Measurements from ENCODE around the gene C19orf85. TPM values are rescaled to one million over a fixed set of nuclear protein-coding genes. Genes with fewer than 3 reads are reported as not detected.

The C19orf85 gene
- total and polyA plus RNA-seq, 10 of the 15 experiments (the other 5 are each of a cell fraction or from before 2014, with no cell fraction given), result not detected

DNA sequence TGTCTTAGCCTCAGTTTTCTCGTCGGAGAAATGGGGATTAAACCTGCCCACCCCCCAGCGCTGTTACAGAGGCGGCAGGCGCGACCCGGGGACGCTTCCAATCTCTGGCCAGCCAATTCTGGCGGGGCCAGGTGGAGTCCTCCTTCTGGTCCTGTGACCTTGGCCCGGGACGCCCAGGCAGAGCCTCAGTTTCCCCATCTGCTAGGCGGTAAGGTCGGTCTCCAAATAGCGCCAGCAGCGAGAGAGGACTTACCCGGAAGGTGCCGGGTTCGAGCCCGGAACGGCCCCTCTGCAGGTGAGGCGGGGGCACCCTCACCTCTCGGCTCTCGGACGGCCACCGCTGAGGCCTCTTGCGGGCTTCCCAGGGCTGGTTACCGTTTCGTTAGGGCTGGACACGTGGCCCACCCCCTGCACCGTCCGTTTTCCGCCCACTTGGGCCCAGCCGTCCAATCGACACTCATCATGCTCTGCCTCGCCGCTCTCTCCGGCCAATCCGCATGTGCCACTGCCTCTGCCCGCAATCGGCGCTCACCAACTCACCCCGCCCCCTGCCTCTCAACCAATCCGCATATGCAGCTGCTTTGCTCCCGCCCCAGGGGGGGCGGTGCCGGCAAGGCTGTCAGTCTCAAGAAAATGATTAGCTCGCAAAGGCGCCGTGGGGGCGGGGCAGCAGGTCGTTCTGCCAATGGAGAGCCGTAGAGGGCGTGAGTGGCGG lies 3.1 kb downstream of the C19orf85 start, which contains the start of gene ISOC2 (continued):
- TF ChIP-seq MTA3 (IDR thresholded peaks at IDR 0.05; ENCODE audit: borderline replicate concordance, low read length) (no peak), CREB1 (IDR thresholded peaks at IDR 0.05; ENCODE audit: low read depth) (peak; percentile 84), MTA2 (IDR thresholded peaks at IDR 0.05; ENCODE audit: low read depth) (no peak), IKZF1 (conservative IDR thresholded peaks at IDR 0.05) (peak; percentile 35)
- TF ChIP-seq, protein P1, sequence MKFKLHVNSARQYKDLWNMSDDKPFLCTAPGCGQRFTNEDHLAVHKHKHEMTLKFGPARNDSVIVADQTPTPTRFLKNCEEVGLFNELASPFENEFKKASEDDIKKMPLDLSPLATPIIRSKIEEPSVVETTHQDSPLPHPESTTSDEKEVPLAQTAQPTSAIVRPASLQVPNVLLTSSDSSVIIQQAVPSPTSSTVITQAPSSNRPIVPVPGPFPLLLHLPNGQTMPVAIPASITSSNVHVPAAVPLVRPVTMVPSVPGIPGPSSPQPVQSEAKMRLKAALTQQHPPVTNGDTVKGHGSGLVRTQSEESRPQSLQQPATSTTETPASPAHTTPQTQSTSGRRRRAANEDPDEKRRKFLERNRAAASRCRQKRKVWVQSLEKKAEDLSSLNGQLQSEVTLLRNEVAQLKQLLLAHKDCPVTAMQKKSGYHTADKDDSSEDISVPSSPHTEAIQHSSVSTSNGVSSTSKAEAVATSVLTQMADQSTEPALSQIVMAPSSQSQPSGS (IDR thresholded peaks at IDR 0.05; ENCODE audit: low read length), result no peak

DNA sequence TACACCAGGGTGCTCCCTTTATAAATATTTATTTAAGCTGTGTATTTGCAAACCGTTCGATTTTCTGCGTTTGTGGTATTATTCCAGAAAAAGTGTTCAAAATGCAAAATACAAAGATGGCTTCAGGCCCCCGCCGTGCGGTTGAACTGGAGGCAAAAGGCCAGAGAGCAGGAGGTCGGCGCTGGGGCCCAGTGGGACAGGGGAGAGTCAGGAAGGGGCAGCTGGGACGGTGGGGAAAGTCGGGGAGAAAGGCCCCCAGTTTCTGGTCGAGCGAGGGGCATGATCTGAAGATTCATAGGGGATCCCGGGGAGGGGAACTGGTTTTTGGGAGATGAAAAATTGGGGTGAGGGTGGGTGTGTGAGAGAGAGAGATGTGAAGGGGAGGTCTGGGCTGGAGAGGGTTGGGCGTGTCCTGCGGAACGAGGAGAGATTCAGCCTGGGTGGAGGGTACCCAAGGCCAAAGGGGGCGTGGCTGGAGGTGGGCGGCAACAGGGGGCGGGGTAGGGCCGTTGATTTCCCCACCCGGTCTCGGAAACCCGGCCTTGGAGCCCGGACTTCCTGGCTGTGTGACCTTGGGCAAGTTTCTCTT lies 3.8 kb downstream of the C19orf85 start:
- Histone ChIP-seq H3K27ac (ENCODE audit: control insufficient read depth, insufficient read depth) (peak overlapping the region; percentile 94), H3K9ac (ENCODE audit: control insufficient read depth, insufficient read depth, low read length) (peak overlapping the region; percentile 97), H3K9me3 (replicated peaks; ENCODE audit: control insufficient read depth, insufficient read depth, low read length) (no peaks in the 10 kb centered on the region), H3K36me3 (ENCODE audit: control insufficient read depth in 2 of 2, insufficient read depth in 2 of 2, low read length in 1 of 2) (no peaks in the 10 kb centered on the region; a peak in 2 of 4 replicates), H3K79me2 (ENCODE audit: control insufficient read depth, insufficient read depth, low read length) (peaks cover 9% of the 10 kb centered on the region), H3K4me2 (ENCODE audit: control insufficient read depth, insufficient read depth) (peak overlapping the region; percentile 71), H2AFZ (ENCODE audit: control insufficient read depth, low read depth, low read length) (no peak overlapping the region), H3K27me3 (replicated peaks in 1 of 2; ENCODE audit: control insufficient read depth in 2 of 2, insufficient read depth in 2 of 2, low read length in 1 of 2) (no peaks in the 10 kb centered on the region), H3K4me1 (ENCODE audit: control insufficient read depth, insufficient read depth, low read length) (no peaks in the 10 kb centered on the region), H4K20me1 (ENCODE audit: control insufficient read depth, insufficient read depth) (no peaks in the 10 kb centered on the region; the same call in 1 of the 2 replicates), H3K4me3 (peak overlapping the region; percentile 96; the same call in 1 of the 2 replicates)
- no TSS peak for BruUV-seq (replicated peaks)
- CTCF ChIA-PET, result interaction anchor here (0.7 to 3.2 kb wide), 2 partner anchors 43 to 160 kb away, joined by 4 to 15 read pairs; no protein-coding TSS in a partner anchor
- SMC1A ChIA-PET (ENCODE audit: uncharacterized antibody, unreplicated experiment), result no interaction called here
- intact Hi-C loops (cut with micrococcal nuclease; ENCODE audit: unreplicated experiment) (no loop called here), in situ Hi-C loops (cut with MboI) (no loop called here)
- ATAC-seq (peak; percentile 64), FAIRE-seq (peak; percentile 65), DNase-seq (ENCODE audit: low read depth, low spot score) (no peak)
- 58% methylated on average over 15 of the region's 24 CpGs for WGBS (ENCODE audit: insufficient coverage, insufficient replicate concordance, low lambda C conversion rate, missing lambda C conversion rate)
- POLR2A ChIA-PET, result no interaction called here
- RAD21 ChIA-PET (ENCODE audit: unreplicated experiment), result no interaction called here
- TF ChIP-seq EGR1 (IDR thresholded peaks at IDR 0.05; ENCODE audit: borderline replicate concordance in 1 of 2, low read depth in 2 of 2, low read length in 2 of 2), result 0 out of 3 replicates have a peak, but pooled peaks of 1 of the 2 experiments have one; percentile 21
- TF ChIP-seq PML (IDR thresholded peaks at IDR 0.05; ENCODE audit: low read length), result no peak
- TF ChIP-seq, protein P2, sequence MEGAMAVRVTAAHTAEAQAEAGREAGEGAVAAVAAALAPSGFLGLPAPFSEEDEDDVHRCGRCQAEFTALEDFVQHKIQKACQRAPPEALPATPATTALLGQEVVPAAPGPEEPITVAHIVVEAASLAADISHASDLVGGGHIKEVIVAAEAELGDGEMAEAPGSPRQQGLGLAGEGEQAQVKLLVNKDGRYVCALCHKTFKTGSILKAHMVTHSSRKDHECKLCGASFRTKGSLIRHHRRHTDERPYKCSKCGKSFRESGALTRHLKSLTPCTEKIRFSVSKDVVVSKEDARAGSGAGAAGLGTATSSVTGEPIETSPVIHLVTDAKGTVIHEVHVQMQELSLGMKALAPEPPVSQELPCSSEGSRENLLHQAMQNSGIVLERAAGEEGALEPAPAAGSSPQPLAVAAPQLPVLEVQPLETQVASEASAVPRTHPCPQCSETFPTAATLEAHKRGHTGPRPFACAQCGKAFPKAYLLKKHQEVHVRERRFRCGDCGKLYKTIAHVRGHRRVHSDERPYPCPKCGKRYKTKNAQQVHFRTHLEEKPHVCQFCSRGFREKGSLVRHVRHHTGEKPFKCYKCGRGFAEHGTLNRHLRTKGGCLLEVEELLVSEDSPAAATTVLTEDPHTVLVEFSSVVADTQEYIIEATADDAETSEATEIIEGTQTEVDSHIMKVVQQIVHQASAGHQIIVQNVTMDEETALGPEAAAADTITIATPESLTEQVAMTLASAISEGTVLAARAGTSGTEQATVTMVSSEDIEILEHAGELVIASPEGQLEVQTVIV (IDR thresholded peaks at IDR 0.05; ENCODE audit: borderline replicate concordance, partially characterized antibody), result no peak

Data from GM12878 (cell line).